GM21515 (cell line): ENCODE results near the gene MRPL47.
A peak's percentile ranks its signal among the peaks of the same experiment; 100 is the strongest.
"Not testable (repeated sequence)": the region's sequence is repeated elsewhere in the genome, so short reads cannot be mapped to it uniquely, and the experiment has no call there.

Source experiments
- ATAC-seq: cut with Tn5 transposase; IDR thresholded peaks from one replicate; pipeline ENCODE4 v1.9.1; 2021; ENCODE audit not compliant: unreplicated experiment

MRPL47 gene

DNA sequence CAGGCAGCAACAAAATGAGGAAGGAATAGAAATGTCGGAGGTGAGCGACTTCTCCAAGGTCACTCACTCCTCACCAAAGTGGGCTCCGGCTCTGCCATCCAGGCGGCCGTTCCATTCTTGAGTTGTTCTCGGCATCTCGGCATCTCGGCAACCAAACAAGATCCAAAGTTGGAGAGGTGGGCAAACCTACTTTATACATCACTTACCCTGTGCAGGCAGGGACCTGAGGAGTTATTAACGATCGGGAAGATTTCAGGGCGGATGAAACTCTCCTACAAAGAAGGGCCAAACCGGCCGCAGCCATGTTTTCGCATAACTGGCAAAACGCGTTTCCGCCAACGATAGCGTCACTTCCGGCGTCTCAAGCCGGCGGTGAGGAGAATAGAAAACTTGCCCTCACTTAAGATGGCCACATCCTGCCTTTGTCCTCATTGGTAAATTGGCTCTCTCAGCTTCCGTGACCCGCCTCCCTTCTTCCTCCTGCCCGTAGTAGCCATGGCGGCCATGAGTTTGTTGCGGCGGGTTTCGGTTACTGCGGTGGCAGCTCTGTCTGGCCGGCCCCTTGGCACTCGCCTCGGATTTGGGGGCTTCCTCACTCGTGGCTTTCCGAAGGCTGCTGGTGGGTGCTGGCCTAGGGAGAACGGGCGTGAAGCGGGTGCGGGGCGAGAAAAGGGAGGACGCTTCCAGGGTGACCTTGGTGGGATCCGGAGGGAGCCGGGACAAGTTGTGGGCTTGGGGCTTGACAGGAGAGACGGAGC lies at the start of gene MRPL47, which contains the start of gene NDUFB5:
Gene MRPL47, minus strand, starts transcription at position 318 of the 758 bp plus-strand sequence. Its CDS starts 14 bp downstream, at position 304.
Gene NDUFB5, plus strand, starts transcription at position 474 of the 758 bp plus-strand sequence. Its CDS starts 22 bp downstream, at position 496.
- peak; percentile 97 for ATAC-seq

DNA sequence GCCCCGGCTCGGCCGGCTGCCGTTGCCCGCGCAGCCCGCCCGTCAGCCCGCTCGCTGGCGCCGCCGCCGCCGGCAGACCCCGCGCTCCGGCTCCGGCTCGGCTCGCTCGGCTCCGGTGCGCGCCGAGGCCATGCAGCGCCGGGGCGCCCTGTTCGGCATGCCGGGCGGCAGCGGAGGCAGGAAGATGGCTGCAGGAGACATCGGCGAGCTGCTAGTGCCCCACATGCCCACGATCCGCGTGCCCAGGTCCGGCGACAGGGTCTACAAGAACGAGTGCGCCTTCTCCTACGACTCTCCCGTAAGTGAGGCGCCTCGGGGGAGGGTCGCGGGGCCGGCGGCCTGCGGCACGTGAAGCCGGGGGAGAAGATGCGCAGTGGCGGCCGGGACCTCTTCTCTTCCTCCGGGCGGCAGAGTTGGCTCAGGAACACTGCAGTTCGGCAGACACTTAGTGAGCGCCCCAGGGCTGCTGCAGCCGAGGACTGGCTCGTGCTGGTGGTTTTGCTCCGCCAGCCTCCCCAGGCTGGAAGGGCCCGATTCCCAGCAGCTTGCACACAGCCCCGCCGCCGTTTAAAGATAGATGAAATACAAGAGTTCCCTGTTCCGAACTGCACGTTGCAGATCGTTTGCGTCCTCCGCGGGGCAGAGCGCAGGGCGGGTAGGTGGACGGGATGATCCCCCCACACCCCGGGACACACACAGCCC lies 48.8 kb upstream of the MRPL47 start:
- ATAC-seq = peak; percentile 69

DNA sequence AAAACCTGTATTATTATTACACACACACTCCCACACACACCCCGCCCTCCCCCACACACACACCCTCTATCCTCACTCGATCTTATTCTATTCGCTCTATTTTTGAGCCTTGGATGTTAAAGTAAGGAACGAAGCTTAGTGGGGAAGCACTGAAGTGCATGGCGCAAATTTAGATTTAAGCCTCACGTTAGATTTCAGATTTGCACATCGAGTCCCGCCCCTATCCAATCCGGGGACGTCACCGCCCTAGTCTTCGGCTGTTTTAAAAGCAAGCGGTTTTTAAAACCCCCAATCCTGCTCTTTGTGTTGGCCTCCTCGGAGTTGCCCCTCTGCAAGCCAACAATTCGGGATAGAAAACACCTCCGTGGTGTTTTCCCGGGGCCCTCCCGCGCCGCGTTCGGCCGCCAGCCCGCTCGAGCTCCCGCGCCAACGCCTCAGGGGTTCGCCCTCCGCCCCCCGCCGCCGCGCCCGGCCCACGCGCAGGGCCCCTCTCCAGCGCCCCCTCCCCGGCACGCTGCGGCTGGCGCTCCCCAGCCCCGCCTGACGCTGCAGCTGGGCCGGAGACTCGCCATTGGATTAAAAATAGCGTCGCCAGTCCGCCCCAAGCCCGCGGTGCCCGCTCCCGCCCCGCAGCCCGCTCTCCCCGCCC lies 48.1 kb upstream of the MRPL47 start, which contains the start of gene USP13:
Gene USP13, plus strand, starts transcription at position 594 of the 649 bp plus-strand sequence. CDS start 186 bp downstream, outside the sequence.
- ATAC-seq = peak; percentile 58

DNA sequence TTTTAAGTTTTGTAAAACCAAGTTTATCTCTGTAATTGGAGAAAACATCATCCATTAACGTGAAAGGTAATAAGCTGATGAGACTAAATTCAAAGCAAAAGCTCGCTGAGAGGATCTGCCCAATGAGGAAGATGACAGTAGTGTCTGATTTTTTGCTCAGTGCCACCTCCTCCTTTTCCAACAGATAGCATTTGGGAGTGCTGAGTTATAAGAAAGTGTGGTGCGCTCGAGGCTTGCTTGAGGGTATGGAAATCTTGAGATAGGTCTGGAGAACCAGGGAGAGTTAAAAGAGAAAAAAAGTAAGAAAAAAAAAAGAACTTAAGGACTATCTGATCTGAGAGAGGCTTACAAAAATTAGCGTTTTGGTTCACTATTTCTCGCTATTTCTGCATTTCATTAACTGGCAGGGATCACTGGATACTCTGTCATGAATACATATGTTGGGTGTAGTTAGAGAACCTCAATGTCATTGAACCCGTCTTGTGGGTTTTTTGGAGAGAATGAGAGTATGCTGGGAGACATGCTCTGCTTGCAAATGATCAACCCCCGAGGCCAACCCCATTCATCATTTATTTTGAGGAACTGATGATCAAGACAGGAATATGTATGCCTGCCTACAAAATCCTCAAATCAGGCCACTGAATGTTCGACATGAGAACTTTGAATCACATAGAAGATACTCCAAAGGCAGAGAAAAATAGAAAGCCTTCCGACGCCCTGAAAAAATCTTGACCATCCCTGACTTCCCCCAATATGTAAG lies 47.4 kb upstream of the MRPL47 start:
- ATAC-seq = no peak

DNA sequence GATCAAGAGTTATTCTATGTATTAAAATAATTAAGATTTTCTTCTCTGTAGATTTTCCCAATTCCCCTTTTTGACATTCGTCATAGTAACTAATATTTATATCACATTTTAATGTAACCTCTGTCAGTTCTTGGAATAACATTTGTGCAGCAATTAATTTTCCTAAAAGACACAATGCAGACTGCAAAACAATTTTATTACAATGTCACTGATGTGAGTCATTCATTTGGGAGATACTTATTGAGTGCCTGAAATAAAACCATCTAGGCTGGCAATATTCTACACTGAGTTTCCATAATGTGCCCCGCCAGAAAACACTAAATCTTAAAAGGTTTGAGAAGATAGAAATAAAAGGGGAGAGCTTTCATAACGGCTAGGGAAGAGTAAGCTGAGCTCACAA lies 41.7 kb upstream of the MRPL47 start:
- no peak for ATAC-seq

DNA sequence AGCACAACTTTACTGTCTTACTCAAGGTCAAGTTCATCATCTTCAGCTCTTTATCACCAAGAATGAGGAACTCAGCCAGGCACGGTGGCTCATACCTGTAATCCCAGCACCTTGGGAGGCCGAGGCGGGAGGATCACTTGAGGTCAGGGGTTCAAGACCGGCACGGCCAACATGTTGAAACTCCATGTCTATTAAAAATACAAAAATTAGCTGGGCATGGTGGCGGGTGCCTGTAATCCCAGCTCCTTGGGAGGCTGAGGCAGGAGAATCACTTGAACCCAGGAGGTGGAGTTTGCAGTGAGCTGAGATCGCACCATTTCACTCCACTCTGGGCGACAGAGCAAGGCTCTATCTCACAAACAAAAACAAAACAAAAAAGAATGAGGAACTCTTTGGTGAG lies 39.4 kb upstream of the MRPL47 start:
- not testable (repeated sequence) for ATAC-seq

DNA sequence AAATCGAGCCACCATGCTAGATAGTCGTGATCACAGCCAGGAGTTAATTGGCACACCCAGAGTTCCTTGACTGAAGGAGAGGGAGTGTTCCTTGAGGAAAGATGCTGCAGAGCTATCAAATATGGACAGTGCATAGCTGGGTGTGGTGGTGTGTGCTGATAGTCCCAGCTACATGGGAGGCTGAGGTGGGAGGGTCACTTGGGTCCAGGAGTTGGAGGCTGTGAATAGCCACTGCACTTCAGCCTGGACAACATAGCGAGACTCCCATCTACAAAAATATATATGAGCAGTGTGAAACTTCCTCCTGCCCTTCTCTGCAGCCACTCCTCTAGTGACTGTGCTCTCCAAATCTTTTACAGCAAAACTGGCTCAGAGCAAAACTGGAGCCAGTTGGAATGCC lies 38.4 kb upstream of the MRPL47 start:
- ATAC-seq = no peak

DNA sequence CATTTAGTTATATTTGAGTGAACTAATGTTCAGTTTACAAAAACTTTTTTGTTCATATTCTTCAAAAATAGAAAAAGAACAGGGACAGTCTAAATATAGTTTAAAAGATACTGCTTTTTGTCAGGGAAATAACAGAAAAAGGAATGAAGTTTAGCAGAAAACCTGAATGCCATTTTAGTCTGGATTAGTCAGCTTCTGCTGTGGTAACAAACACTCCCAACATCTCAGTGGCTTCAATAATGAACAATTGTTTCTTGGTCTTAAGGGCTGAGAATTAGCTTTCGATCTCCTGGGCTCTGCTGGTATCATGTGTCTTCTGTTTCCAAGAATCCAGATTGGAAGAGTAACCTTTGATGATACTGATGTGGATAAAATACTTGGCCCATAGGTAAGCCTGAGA lies 36.0 kb upstream of the MRPL47 start:
- no peak for ATAC-seq

DNA sequence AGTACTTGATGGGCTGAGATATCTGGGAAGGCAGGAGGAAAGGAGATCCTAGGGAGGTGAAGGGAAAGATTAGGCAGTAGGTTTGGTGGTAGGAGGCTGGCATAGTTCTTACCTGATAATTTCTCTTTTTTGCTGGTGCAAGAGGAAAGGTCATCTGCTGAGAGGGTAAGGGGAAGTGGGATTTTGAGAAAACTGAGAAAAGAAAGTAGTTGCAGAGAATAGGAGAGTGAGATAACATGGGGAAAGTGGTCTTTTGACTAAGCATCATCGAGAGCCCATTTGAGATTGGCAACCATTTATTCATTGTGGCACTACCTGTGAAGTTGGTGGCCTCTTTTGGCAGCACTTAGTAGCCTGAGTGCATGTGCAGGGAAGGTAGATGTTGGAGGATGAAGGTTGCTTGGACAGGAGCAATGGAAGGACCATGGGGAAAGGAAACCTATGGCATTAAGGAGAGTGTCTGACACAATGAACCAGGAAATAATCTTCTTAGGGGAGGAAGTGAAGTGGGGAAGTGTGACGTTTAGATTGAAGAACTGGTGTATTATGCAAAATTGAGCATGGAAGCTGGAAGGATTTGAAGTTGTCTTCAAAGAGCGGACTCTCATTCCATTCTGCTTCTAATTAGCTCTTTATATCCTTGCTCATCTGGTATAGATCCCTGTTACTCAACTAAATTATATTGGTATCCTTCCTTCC lies 26.5 kb upstream of the MRPL47 start:
- no peak for ATAC-seq

DNA sequence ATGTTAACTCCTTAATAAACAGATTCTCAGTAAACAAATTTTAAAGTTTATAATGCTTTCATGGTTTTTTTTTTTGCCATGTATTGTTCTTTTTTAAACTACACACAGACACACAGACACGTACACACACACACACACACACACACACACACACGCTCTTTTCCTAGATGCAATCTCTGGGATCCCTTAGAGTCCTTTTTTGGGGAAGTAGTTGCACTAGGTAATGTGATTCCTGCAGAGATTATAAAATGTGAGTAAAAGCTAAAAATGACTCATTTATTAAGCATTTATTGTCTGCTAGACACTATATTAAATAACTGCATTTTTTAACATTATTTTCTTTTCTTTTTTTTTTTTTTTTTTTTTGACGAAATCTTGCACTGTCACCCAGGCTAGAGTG lies 20.0 kb upstream of the MRPL47 start:
- ATAC-seq = no peak

DNA sequence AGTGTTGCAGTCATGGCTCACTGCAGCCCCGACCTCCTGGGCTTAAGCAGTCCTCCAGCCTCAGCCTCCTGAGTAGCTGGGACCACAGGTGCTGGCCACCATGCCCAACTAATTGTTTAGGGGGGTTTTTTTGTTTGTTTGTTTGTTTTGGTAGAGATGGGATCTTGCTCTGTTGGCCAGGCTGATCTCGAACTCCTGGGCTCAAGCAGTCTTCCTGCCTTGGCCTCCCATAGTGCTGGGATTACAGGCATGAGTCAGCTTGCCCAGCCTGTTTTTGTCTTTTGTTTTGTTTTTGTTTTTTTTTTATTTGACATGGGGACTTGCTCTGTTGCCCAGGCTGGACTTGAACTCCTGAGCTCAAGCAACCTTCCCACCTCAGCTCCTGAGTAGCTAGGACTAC lies 17.6 kb upstream of the MRPL47 start:
- no peak for ATAC-seq

DNA sequence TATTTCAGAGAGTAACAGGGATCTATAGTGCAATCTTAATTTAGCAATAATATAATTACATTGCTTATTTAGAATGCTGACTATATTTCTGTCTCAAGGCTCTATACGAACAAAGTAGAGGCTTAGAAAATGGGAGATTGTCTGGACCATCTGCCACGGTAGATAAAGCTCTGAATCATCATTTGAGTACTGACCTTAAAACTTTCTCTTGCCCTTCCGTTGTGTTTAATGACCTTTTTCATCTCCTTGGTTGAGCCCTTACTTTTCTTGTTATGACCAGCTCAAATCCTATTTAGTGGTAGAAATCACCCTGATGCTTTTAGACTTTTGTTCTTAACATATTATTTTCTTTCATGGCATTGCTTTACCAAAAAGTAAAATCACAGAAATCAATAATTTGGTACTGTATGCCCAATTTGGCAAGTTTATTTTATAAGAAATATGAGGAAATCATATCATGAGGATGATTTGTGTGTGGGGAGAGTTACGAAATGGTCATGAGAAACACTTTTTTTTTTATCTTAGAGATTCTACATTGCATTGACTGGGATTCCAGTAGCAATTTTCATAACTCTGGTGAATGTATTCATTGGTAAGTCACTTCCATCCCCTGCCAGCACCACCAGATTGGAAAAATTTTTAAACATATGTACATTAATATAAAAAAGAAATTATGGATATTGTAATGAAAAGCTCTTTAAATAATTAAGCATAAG lies 11.2 kb upstream of the MRPL47 start:
- ATAC-seq = no peak

DNA sequence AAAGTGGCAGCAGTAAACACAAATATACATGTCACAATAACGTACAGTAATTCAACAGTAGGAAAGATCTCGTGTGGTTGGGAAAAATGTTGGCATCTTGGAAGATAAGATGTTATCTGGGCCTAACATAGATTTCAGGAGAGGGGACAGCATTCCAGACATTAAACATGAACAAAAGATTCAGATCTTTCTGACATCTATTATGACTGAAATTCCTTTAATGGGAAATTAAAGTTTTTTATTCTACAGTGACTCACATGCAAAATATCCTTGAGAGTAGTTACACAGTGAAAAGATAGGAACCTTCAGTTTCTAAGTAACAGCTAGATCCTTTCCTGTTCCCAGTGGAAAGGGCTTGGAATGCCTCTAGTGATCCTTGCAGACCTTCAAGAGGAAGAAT lies 9.4 kb upstream of the MRPL47 start:
- ATAC-seq = no peak

DNA sequence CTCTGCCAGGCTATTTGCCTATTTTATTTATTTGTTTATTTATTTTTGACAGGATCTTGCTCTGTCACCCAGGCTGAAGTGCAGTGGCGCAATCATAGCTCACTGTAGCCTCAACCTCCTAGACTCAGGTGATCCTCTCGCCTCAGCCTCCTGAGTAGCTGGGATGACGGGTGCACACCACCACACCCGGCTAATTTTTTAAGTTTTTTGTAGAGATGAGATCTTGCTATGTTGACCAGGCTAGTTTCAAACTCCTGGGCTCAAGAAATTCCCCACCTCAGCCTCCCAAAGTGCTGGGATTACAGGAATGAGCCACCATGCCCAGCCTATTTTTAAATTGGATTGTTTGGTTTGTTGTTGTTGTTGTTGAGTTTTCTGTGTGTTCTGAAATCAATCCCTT lies 5.6 kb upstream of the MRPL47 start:
- no peak for ATAC-seq

DNA sequence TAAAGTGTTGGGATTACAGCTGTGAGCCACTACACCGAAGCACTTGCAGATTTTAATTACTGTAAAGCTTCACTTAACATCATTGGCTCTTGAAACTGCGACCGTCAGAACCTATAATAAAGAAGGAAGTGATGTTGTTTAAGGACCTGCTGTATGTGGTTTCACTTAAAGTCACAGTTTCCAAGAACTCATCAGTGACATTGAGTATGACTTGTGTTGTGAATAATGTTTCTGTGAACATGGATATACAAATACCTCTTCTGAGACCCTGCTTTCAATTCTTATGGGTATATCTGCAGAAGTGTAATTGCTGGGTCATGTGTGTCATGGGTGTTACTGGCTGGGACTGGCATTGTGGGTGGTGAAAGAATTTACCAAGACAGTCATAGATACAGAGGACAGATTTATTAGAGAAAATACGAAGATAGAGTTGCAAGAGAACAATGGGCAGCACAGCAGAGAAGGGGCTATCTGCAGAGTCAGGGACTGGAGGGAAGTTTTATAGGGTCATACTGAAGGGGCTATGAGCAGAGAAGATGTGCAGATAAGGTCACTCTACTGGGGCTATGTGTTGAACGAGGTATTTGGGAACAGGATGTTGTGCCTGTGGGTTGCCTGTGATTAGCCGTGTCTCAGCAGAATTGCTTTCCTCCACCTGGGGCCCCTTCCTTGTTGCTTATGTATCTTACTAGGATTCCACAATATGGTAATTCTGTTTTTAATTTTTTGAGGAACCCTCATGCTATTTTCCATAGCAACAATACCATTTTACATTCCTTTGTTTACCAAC lies 4.7 kb upstream of the MRPL47 start:
- ATAC-seq = peak; percentile 51

DNA sequence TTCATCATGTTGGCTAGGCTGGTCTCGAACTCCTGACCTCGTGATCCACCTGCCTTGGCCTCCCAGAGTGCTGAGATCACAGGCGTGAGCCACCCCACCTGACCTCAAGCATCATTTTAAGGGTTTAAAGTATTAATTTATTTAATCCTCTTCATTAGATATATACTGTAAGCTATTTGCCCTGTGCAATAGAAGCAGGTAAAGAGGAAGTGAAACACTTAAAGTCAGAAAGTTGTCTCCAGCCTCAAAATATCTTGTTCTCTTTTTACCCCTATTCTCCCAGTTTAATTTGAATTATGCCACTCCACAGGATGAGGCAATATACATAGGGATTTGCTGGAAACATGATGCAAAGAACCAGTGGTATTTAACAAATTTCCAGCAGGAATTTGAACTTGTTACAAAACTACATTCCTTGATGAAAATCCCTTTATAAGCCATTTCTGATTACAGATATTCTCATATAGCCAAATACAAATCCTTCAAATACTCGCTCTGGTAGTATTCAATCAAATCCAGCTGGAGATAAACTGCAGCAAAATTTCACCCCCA lies 2.2 kb upstream of the MRPL47 start:
- no peak for ATAC-seq

DNA sequence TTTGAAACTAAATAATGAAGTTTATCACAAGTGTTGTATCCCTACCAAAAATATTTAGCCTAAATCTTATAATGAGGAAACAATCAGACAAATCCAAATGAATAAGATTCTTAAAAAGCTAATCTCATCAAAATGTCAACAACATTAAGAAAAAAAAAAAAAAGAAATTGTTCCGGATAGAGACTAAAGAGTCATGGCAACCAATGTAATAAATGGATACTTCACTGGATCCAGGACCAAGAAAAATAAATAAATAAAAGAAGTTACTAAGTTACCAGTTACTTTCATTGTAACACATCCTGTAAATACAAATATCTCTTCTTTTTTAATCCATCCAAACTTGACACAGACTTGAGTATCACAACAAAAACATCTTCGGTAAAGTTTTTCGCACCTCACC lies 607 bp downstream of the MRPL47 start:
- no peak for ATAC-seq

DNA sequence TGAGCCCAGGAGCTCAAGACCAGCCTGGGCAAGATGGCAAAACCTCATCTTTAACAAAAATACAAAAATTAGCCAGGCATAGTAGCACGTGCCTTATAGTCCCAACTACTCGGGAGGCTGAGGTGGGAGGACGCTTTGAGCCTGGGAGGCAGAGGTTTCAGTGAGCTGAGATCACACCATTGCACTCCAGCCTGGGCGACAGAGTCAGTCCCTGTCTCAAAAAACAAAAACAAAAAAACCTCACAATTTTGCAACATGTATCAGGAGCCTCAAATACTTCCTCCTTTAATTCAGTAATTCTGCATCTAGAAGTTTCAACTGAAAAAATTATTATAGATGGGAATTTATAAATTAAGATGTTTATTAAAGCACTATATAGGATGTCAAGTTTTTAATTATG lies 1.1 kb downstream of the MRPL47 start:
- ATAC-seq = no peak

DNA sequence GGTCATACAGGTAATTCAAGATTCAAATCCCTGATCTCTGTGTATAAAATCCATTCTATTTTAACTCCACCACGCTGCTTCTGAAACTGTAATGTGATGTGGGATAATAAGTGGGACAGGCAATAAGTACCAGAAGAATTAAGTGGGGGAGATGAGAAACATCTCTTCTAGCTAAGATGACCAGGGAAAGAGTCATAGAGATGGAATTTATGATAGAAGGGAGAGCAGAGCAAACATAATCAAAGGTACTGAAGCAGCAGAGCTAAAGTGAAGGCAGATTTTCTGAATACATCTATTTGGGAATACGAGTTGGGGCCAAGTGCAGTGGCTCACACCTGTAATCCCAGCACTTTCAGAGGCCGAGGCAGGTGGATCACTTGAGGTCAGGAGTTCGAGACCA lies 4.9 kb downstream of the MRPL47 start:
- no peak for ATAC-seq
